Prostate gland (tissue), 2 donors: ENCODE data around the gene JMJD1C. TPM values are rescaled to one million over a fixed set of nuclear protein-coding genes. Genes with fewer than 3 reads are reported as not detected.

Source experiments
- DNase-seq: peaks from one replicate; pipeline ENCODE4 v3.0.0-alpha.2; 2019; ENCODE audit warnings: low spot score
- H3K27ac ChIP-seq, 2 donors: fragments of 200-600 bp; sonication (generic); 2 replicates each; pipeline ENCODE4 v1.5.1; 2017 to 2019
- H3K27me3 ChIP-seq: fragments of 200-600 bp; sonication (generic); replicated peaks from 2 replicates; pipeline ENCODE4 v1.5.1; 2019; ENCODE audit not compliant: insufficient read depth
- H3K36me3 ChIP-seq, 2 donors: fragments of 200-600 bp; sonication (generic); 1 replicate in 1 of 2; 2 replicates in 1 of 2; pipeline versions ENCODE4 v1.5.1 to v1.8.1; 2017 to 2019
- H3K4me1 ChIP-seq: fragments of 200-600 bp; sonication (generic); replicated peaks from 2 replicates; pipeline ENCODE4 v1.5.1; 2019
- H3K4me3 ChIP-seq, 2 donors: fragments of 200-600 bp; sonication (generic); 2 replicates each; pipeline ENCODE4 v1.5.1; 2017 to 2019
- H3K9me3 ChIP-seq: fragments of 200-600 bp; sonication (generic); 2 replicates; pipeline ENCODE4 v1.5.1; 2017
- POLR2A ChIP-seq: fragments of 450-650 bp; IDR thresholded peaks from one replicate; pipeline ENCODE4 v1.6.1; 2016; ENCODE audit warnings: antibody characterized with exemption, mild to moderate bottlenecking
- POLR2AphosphoS5 ChIP-seq: sonication (generic); formaldehyde crosslinking; IDR thresholded peaks from one replicate; pipeline ENCODE4 v1.6.1; 2017; ENCODE audit warnings: antibody characterized with exemption
- WGBS: methylation state at CpG from one replicate; pipeline ENCODE4 v1.1.5; 2018; 5-methylcytosine and 5-hydroxymethylcytosine counted together
- intact Hi-C: fragments of 100-400 bp; cut with DNase I; formaldehyde crosslinking; loops from one replicate; pipeline ENCODE4 v1.14.2; 2022
- total RNA-seq, 2 donors: library from RNA; depleted of rRNA; stranded (reverse); fragments of >200 nt; gene quantifications; one replicate each; pipeline ENCODE4 v1.1.0, GENCODE V29; 2016
- TF ChIP-seq, protein P1 (sequence below), 4 experiments: fragments of 200-600 bp in 2 of 4; fragments of 450-650 bp in 2 of 4; sonication (generic) in 2 of 4; IDR thresholded peaks; 1 replicate in 3 of 4; 2 replicates in 1 of 4; pipeline ENCODE4 v1.5.1; 2016 to 2019; ENCODE audit warnings: antibody characterized with exemption in 4 of 4, mild to moderate bottlenecking in 2 of 4, moderate library complexity in 2 of 4

The JMJD1C gene
- total RNA-seq, 2 donors from 2014 or later, result 66.9 to 97.9 TPM

GRCh38 chr10:63393050-63393449 lies 72.7 kb downstream of the JMJD1C start:
- Histone ChIP-seq H3K4me3 (no peak overlapping the region), H3K36me3 (no peaks in the 10 kb centered on the region), H3K9me3 (no peaks in the 10 kb centered on the region), H3K4me1 (no peaks in the 10 kb centered on the region), H3K27me3 (no peaks in the 10 kb centered on the region), H3K27ac (no peak overlapping the region)
- TF ChIP-seq, protein P1, sequence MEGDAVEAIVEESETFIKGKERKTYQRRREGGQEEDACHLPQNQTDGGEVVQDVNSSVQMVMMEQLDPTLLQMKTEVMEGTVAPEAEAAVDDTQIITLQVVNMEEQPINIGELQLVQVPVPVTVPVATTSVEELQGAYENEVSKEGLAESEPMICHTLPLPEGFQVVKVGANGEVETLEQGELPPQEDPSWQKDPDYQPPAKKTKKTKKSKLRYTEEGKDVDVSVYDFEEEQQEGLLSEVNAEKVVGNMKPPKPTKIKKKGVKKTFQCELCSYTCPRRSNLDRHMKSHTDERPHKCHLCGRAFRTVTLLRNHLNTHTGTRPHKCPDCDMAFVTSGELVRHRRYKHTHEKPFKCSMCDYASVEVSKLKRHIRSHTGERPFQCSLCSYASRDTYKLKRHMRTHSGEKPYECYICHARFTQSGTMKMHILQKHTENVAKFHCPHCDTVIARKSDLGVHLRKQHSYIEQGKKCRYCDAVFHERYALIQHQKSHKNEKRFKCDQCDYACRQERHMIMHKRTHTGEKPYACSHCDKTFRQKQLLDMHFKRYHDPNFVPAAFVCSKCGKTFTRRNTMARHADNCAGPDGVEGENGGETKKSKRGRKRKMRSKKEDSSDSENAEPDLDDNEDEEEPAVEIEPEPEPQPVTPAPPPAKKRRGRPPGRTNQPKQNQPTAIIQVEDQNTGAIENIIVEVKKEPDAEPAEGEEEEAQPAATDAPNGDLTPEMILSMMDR (IDR thresholded peaks at IDR 0.05), result no peak
- TF ChIP-seq POLR2A (no peak), POLR2AphosphoS5 (no peak)
- WGBS, result 98% methylated on average over 7 of the region's 7 CpGs
- intact Hi-C loops, result no loop called here
- DNase-seq, result no peak

DNA sequence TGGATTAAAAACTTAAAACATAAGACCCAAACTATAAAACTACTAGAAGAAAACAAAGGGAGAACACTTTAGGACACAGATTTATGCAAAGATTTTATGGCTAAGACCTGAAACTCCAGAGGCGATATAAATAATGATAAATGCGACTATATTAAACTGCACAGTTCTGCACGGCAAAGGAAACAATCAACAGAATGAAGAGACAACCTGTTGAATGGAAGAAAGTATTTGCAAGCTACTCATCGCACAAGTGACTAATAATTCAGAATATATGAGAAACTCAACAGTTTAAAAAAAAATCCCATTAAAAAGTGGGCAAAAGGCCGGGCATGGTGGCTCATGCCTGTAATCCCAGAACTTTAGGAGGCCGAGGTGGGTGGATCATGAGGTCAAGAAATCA lies 73.6 kb downstream of the JMJD1C start:
- no peak overlapping the region for H3K4me3 ChIP-seq
- no peak overlapping the region for H3K27ac ChIP-seq
- DNase-seq, result no peak
- 98% methylated on average over 6 of the region's 6 CpGs for WGBS
- no peak for TF ChIP-seq POLR2A
- H3K27me3 ChIP-seq, result no peaks in the 10 kb centered on the region
- no peaks in the 10 kb centered on the region for H3K4me1 ChIP-seq
- H3K9me3 ChIP-seq, result no peaks in the 10 kb centered on the region
- no peaks in the 10 kb centered on the region for H3K36me3 ChIP-seq
- intact Hi-C loops, result no loop called here

- intact Hi-C loops, result no loop called here
- H3K4me3 ChIP-seq, result no peak overlapping the region
- no peaks in the 10 kb centered on the region for H3K36me3 ChIP-seq
- TF ChIP-seq POLR2A, result no peak
- no peak for TF ChIP-seq POLR2AphosphoS5
- no peaks in the 10 kb centered on the region for H3K27me3 ChIP-seq
- no peak for DNase-seq
- H3K27ac ChIP-seq, result no peak overlapping the region
- WGBS, result 92% methylated on average over 4 of the region's 4 CpGs
- H3K4me1 ChIP-seq, result no peaks in the 10 kb centered on the region
- no peaks in the 10 kb centered on the region for H3K9me3 ChIP-seq
These were observed 74.0 kb downstream of the JMJD1C start for GRCh38 chr10:63391812-63392211.

DNA sequence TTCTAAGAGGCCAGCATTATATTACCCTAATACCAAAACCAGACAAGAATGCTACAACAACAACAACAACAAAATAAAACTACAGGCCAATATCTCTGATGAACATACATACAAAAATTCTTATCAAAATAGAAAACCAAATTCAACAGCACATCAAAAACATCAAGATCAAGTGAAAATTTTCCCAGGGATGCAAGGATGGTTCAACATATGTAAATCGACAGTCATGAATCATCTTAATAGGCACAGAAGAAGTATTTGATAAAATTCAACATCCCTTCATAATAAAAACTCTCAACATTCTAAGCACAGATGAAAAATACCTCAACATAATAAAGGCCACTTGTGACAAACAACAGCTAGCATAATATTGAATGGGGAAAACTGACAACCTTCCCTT lies 75.3 kb downstream of the JMJD1C start:
- no peaks in the 10 kb centered on the region for H3K36me3 ChIP-seq
- H3K4me1 ChIP-seq, result no peaks in the 10 kb centered on the region
- no peaks in the 10 kb centered on the region for H3K9me3 ChIP-seq
- TF ChIP-seq, protein P1 (IDR thresholded peaks at IDR 0.05), result no peak
- 100% methylated on average over 1 of the region's 1 CpG for WGBS
- H3K27ac ChIP-seq, result no peak overlapping the region
- no peaks in the 10 kb centered on the region for H3K27me3 ChIP-seq
- H3K4me3 ChIP-seq, result no peak overlapping the region
- intact Hi-C loops, result no loop called here
- DNase-seq, result no peak

DNA sequence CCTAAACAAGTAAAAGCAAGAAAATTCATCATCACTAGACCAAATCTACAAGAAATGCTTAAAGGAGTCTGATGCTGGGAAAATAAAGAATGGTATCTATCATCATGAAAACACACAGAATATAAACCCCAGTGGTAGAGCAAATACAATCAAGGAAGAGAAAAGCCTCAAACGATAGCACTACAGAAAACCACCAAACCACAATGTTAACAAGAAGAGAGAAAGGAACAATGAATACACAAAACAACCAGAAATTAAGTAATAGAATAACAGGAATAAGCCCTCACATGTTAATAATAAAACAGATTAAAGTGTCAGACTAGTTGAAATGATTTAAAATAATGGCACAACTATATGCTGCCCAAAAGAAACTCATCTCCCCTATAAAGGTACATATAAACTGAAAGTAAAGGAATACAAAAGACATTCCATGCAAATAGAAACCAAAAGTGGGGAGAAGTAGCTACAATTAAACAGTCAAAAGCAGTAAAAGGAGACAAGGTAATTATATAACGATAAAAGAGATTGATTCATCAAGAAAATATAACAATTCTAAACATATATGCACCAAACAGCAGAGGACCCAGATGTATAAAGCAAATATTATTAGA lies 77.3 kb downstream of the JMJD1C start:
- intact Hi-C loops, result no loop called here
- WGBS, result 51% methylated on average over 2 of the region's 2 CpGs

GRCh38 chr10:63385254-63385653 lies 80.5 kb downstream of the JMJD1C start:
- no peak for DNase-seq
- intact Hi-C loops, result no loop called here
- Histone ChIP-seq H3K9me3 (no peaks in the 10 kb centered on the region), H3K4me3 (no peak overlapping the region), H3K36me3 (no peaks in the 10 kb centered on the region), H3K27me3 (no peaks in the 10 kb centered on the region), H3K27ac (no peak overlapping the region), H3K4me1 (no peaks in the 10 kb centered on the region)
- 92% methylated on average over 5 of the region's 5 CpGs for WGBS
- TF ChIP-seq, protein P1 (IDR thresholded peaks at IDR 0.05), result no peak
- TF ChIP-seq POLR2AphosphoS5 (no peak), POLR2A (no peak)

More for the DNA sequence above, 77.3 kb downstream of the JMJD1C start:
- Histone ChIP-seq H3K27me3 (no peaks in the 10 kb centered on the region), H3K36me3 (no peaks in the 10 kb centered on the region), H3K4me3 (no peak overlapping the region), H3K9me3 (no peaks in the 10 kb centered on the region), H3K4me1 (no peaks in the 10 kb centered on the region), H3K27ac (no peak overlapping the region)
- DNase-seq, result no peak
- TF ChIP-seq, protein P1 (IDR thresholded peaks at IDR 0.05), result no peak
- TF ChIP-seq POLR2A (no peak), POLR2AphosphoS5 (no peak)
